Activated CD8-positive, alpha-beta memory T cell treated with anti-CD3 and anti-CD28 coated beads, Interleukin-2, amount 50 U/mL, for 1 hour (primary cell): ENCODE data around the gene TPRG1.

Experiments used
- DNase-seq: peaks from one replicate; pipeline ENCODE4 v3.0.0-alpha.2; 2020; ENCODE audit errors: extremely low read depth

TPRG1 gene

GRCh38 chr3:189166321-189166720, 5.5 kb upstream of the TPRG1 start:
- no peak for DNase-seq

- DNase-seq: no peak
Measured at GRCh38 chr3:189167027-189167766, 4.6 kb upstream of the TPRG1 start.

- DNase-seq: no peak
Measured at GRCh38 chr3:189168711-189169110, 3.1 kb upstream of the TPRG1 start.

- DNase-seq: no peak
Measured at GRCh38 chr3:189169728-189170127, 2.0 kb upstream of the TPRG1 start.

- no peak for DNase-seq
Measured at GRCh38 chr3:189170559-189170958, 1.2 kb upstream of the TPRG1 start.

GRCh38 chr3:189172668-189173419, 1.1 kb downstream of the TPRG1 start:
- DNase-seq: no peak

- no peak for DNase-seq
Measured at GRCh38 chr3:189184566-189184965, 12.8 kb downstream of the TPRG1 start.

GRCh38 chr3:189186101-189186500, 14.3 kb downstream of the TPRG1 start:
- DNase-seq: no peak

- DNase-seq: no peak
Measured at GRCh38 chr3:189188466-189188865, 16.7 kb downstream of the TPRG1 start.

- no peak for DNase-seq
Measured at GRCh38 chr3:189192725-189193124, 21.0 kb downstream of the TPRG1 start.

GRCh38 chr3:189195302-189195701, 23.5 kb downstream of the TPRG1 start:
- no peak for DNase-seq

GRCh38 chr3:189202106-189202505, 30.3 kb downstream of the TPRG1 start:
- DNase-seq: no peak

- no peak for DNase-seq
Measured at GRCh38 chr3:189202583-189202982, 30.8 kb downstream of the TPRG1 start.

GRCh38 chr3:189204167-189204866, 32.5 kb downstream of the TPRG1 start:
- DNase-seq: no peak

- DNase-seq: no peak
Measured at GRCh38 chr3:189204937-189205336, 33.2 kb downstream of the TPRG1 start.

GRCh38 chr3:189210251-189210770, 38.5 kb downstream of the TPRG1 start:
- no peak for DNase-seq

- no peak for DNase-seq
Measured at GRCh38 chr3:189212681-189213080, 40.9 kb downstream of the TPRG1 start.

GRCh38 chr3:189214651-189215050, 42.9 kb downstream of the TPRG1 start:
- DNase-seq: no peak

- no peak for DNase-seq
Measured at GRCh38 chr3:189222927-189223636, 51.3 kb downstream of the TPRG1 start.

GRCh38 chr3:189225431-189225830, 53.7 kb downstream of the TPRG1 start:
- no peak for DNase-seq

GRCh38 chr3:189227249-189227648, 55.5 kb downstream of the TPRG1 start:
- DNase-seq: no peak
